Endothelial cell of umbilical vein (primary cell): Measurements from ENCODE around the gene PLPP1. TPM values are rescaled to one million over a fixed set of nuclear protein-coding genes. Genes with fewer than 3 reads are reported as not detected.

Experiments used
- Bru-seq: library from RNA; stranded (reverse); fragments of 400-500 nt; gene quantifications from one replicate; lab custom pipeline; 2021; lab: Mats Ljungman, UMichigan
- BruChase-seq, 2 experiments: library from RNA; stranded (reverse); fragments of 400-500 nt; gene quantifications; one replicate each; lab custom pipeline; 2021; lab: Mats Ljungman, UMichigan
- BruUV-seq: library from RNA; stranded (reverse); fragments of 400-500 nt; replicated peaks from 2 replicates; lab custom pipeline; 2021; lab: Mats Ljungman, UMichigan
- CTCF ChIA-PET: fragments of 300-600, 350-600 bp; sonication (Branson Sonifier 250); formaldehyde crosslinking; loops from one replicate; lab custom pipeline; 2021; ENCODE audit warnings: antibody characterized with exemption, inconsistent platforms; lab: Charles Lee
- POLR2A ChIA-PET: fragments of 300-600, 350-600 bp; sonication (Branson Sonifier 250); formaldehyde crosslinking; loops from one replicate; lab custom pipeline; 2021; ENCODE audit warnings: antibody characterized with exemption, inconsistent platforms; lab: Charles Lee
- DNase-seq: peaks from one replicate; pipeline ENCODE4 v3.0.0-alpha.2; 2011; ENCODE audit warnings: low read depth, low spot score
- FAIRE-seq: peaks from 2 replicates; lab custom pipeline; 2011; peaks lifted over from hg19 to GRCh38; lab: Jason Lieb, UNC
- H2AFZ ChIP-seq: 2 replicates; pipeline ENCODE4 v1.6.0; 2012; ENCODE audit warnings: low read depth, low read length, control low read depth, inconsistent platforms
- H3K27ac ChIP-seq: 2 replicates; pipeline ENCODE4 v1.5.1; 2011; ENCODE audit warnings: low read depth, mild to moderate bottlenecking, control low read depth, low read length, moderate library complexity; ENCODE audit not compliant: insufficient read depth
- H3K27me3 ChIP-seq, 2 experiments: 2 replicates each; pipeline versions ENCODE4 v1.6.0 to v1.6.1; 2011; ENCODE audit warnings: low read length in 2 of 2, mixed read lengths in 1 of 2; ENCODE audit not compliant: control insufficient read depth in 2 of 2, insufficient read depth in 2 of 2
- H3K36me3 ChIP-seq, 2 experiments: 2 replicates in 1 of 2; 3 replicates in 1 of 2; pipeline ENCODE4 v1.5.1; 2011; ENCODE audit warnings: low read length in 2 of 2, mild to moderate bottlenecking in 1 of 2, moderate library complexity in 1 of 2; ENCODE audit not compliant: control insufficient read depth in 2 of 2, insufficient read depth in 2 of 2; ENCODE audit errors: extremely low read depth in 1 of 2
- H3K4me1 ChIP-seq: 3 replicates; pipeline ENCODE4 v1.5.1; 2011; ENCODE audit warnings: mild to moderate bottlenecking, low read length; ENCODE audit not compliant: control insufficient read depth, insufficient read depth; ENCODE audit errors: extremely low read depth
- H3K4me2 ChIP-seq: 2 replicates; pipeline ENCODE4 v1.6.1; 2011; ENCODE audit warnings: low read length, control low read depth, mixed read lengths; ENCODE audit not compliant: insufficient read depth
- H3K4me3 ChIP-seq, 3 experiments: fragments of 200-600 bp in 1 of 3; sonication (generic), shearing (Covaris generic) in 1 of 3; replicated peaks in 1 of 3; 2 replicates each; pipeline ENCODE4 v1.5.1; 2011 to 2016; ENCODE audit warnings: control low read depth in 3 of 3, low read length in 3 of 3, mild to moderate bottlenecking in 2 of 3, inconsistent platforms in 1 of 3, low read depth in 1 of 3, moderate library complexity in 1 of 3; ENCODE audit not compliant: insufficient read depth in 1 of 3
- H3K79me2 ChIP-seq: 2 replicates; pipeline ENCODE4 v1.6.0; 2012; ENCODE audit warnings: low read length, inconsistent platforms; ENCODE audit not compliant: control insufficient read depth, insufficient read depth
- H3K9ac ChIP-seq: replicated peaks from 2 replicates; pipeline ENCODE3; 2011; ENCODE audit warnings: low read length, control low read depth; ENCODE audit not compliant: insufficient read depth; ENCODE audit errors: extremely low read depth
- H3K9me1 ChIP-seq: replicated peaks from 3 replicates; pipeline ENCODE4 v1.6.0; 2011; ENCODE audit warnings: mild to moderate bottlenecking, low read length; ENCODE audit not compliant: control insufficient read depth, insufficient read depth; ENCODE audit errors: extremely low read depth
- H3K9me3 ChIP-seq: replicated peaks from 2 replicates; pipeline ENCODE4 v1.5.1; 2012; ENCODE audit warnings: low read length, inconsistent platforms; ENCODE audit not compliant: control insufficient read depth, insufficient read depth
- H4K20me1 ChIP-seq: replicated peaks from 2 replicates; pipeline ENCODE3; 2011; ENCODE audit warnings: mild to moderate bottlenecking, low read length; ENCODE audit not compliant: control insufficient read depth, insufficient read depth; ENCODE audit errors: extremely low read depth
- FOS ChIP-seq: IDR thresholded peaks from 2 replicates; pipeline ENCODE4 v1.6.1; 2011; ENCODE audit warnings: mild to moderate bottlenecking, low read length, moderate library complexity, borderline replicate concordance; ENCODE audit not compliant: insufficient read depth
- MYC ChIP-seq: IDR thresholded peaks from one replicate; pipeline ENCODE4 v1.6.1; 2011; ENCODE audit warnings: mild to moderate bottlenecking, low read depth, low read length
- POLR2A ChIP-seq: IDR thresholded peaks from 2 replicates; pipeline ENCODE4 v1.6.1; 2012; ENCODE audit warnings: low read depth, mild to moderate bottlenecking, control low read depth, low read length
- POLR2AphosphoS5 ChIP-seq: IDR thresholded peaks from 2 replicates; pipeline ENCODE4 v1.6.1; 2012; ENCODE audit warnings: low read depth, mild to moderate bottlenecking, control low read depth, low read length, moderate library complexity; ENCODE audit not compliant: insufficient read depth
- dilution Hi-C: fragments of 300-500 bp; cut with MboI; formaldehyde crosslinking; loops from one replicate; pipeline ENCODE4 v1.15.0; 2019; ENCODE audit warnings: low sequenced_read_pairs; ENCODE audit not compliant: extremely low pct_ligation_motif_present
- intact Hi-C: fragments of 100-400 bp; cut with micrococcal nuclease; formaldehyde crosslinking; loops from one replicate; pipeline ENCODE4 v1.10.0; 2022
- long read RNA-seq: library from polyadenylated mRNA; stranded (forward); transcript quantifications from one replicate; pipeline ENCODE4 v2.0.0, GENCODE V29; 2021
- polyA minus RNA-seq, 3 experiments: library from RNA; depleted of rRNA, polyadenylated mRNA; stranded (reverse); fragments of >200 nt; gene quantifications; 1 replicate in 1 of 3; 2 replicates in 2 of 3; pipeline ENCODE4 v1.2.3, GENCODE V29; 2011
- polyA plus RNA-seq, 4 experiments: library from polyadenylated mRNA; depleted of rRNA in 3 of 4; stranded (reverse) in 3 of 4; unstranded in 1 of 4; fragments of >200 nt; gene quantifications; 2 replicates each; pipeline versions ENCODE4 v1.2.1 to v1.2.3, GENCODE V29; 2011 to 2012; ENCODE audit warnings: missing spikeins in 1 of 4
- total RNA-seq: library from RNA; stranded (reverse); gene quantifications from 2 replicates; pipeline ENCODE4 v1.2.3, GENCODE V29; 2021

The PLPP1 gene
- total RNA-seq (14.3 and 14.6 TPM in 2 replicates), polyA plus RNA-seq (22.1 and 25.9 TPM in 2 replicates), polyA minus RNA-seq (14.9 and 18.9 TPM in 2 replicates), Bru-seq, nascent RNA (percentile 64 among the genes with signal in this experiment), BruChase-seq, experiment 1, labeled RNA remaining after a 6-hour chase (percentile 49 among the genes with signal in this experiment), BruChase-seq, experiment 2, labeled RNA remaining after a 2-hour chase (percentile 49 among the genes with signal in this experiment)
- 19.4 and 21.3 TPM in 2 replicates for polyA plus RNA-seq (2011; cell fraction: cytosol; rRNA removed)
- polyA plus RNA-seq (2011; cell fraction: nucleus; rRNA removed), result 12.2 and 13.4 TPM in 2 replicates
- 12.3 and 17.6 TPM in 2 replicates for polyA plus RNA-seq (2012)
- 9.2 TPM for polyA minus RNA-seq (2011; cell fraction: cytosol; rRNA and poly(A)+ RNA removed)
- polyA minus RNA-seq (2011; cell fraction: nucleus; rRNA and poly(A)+ RNA removed), result 12.6 and 13.6 TPM in 2 replicates
- long read RNA-seq, transcript PLPP1-201 (6 exons, 1,550 nt), result minor isoform, 5 of 76 reads
- long read RNA-seq, transcript PLPP1-202 (6 exons, 1,597 nt), result major isoform, 65 of 76 reads
- long read RNA-seq, partial matches to known transcripts, result 0 of 76 reads
- long read RNA-seq, other reads (novel, unspliced or antisense), result 6 of 76 reads

GRCh38 chr5:55534436-55535198 lies at the start of gene PLPP1:
Gene PLPP1 (minus strand): TSS chr5:55534964. CDS start chr5:55534629, 335 bp downstream.
- H3K4me2 ChIP-seq, result peak within 1 kb of the TSS; percentile 93
- H3K9ac ChIP-seq, result peak within 1 kb of the TSS; percentile 73
- no peaks in the 10 kb centered on the region for H3K9me3 ChIP-seq
- H3K27ac ChIP-seq, result peak within 1 kb of the TSS; percentile 79
- POLR2A ChIA-PET, result interaction anchor here (0.9 kb wide), 1 partner anchor 95 kb away, joined by 3 read pairs; no protein-coding TSS in a partner anchor
- peak within 1 kb of the TSS; percentile 85 for H2AFZ ChIP-seq
- H4K20me1 ChIP-seq, result no peaks in the 10 kb centered on the region
- peaks cover 6% of the 10 kb centered on the region for H3K79me2 ChIP-seq
- no peaks in the 10 kb centered on the region for H3K36me3 ChIP-seq
- no TSS peak for BruUV-seq
- TF ChIP-seq MYC, result no peak
- TF ChIP-seq POLR2A, result peak; percentile 85
- peak; percentile 78 for TF ChIP-seq POLR2AphosphoS5
- no peak for TF ChIP-seq FOS
- DNase-seq (peak; percentile 92), FAIRE-seq (peak; percentile 62)
- H3K27me3 ChIP-seq, result no peaks in the 10 kb centered on the region
- H3K4me3 ChIP-seq, result peak within 1 kb of the TSS; percentile 60 to 82 (median 64)
- intact Hi-C loops (loop anchor here (2.0 to 10.0 kb wide), 4 partner anchors 66 to 390 kb away; partner anchors contain the start of gene CCNO), dilution Hi-C loops (no loop called here)
- peaks cover 11% of the 10 kb centered on the region for H3K4me1 ChIP-seq
- CTCF ChIA-PET, result interaction anchor here (1.3 to 1.6 kb wide), 3 partner anchors 14 to 157 kb away, joined by 3 to 6 read pairs (median 4); no protein-coding TSS in a partner anchor
- no peaks in the 10 kb centered on the region for H3K9me1 ChIP-seq
